CD4-positive, alpha-beta memory T cell (primary cell): ENCODE results near the gene PUS1. TPM values are rescaled to one million over a fixed set of nuclear protein-coding genes. Genes with fewer than 3 reads are reported as not detected.

Experiments
- CTCF ChIA-PET: fragments of 350-600 bp; sonication (Branson Sonifier 250); formaldehyde crosslinking; loops from one replicate; lab custom pipeline; 2021; ENCODE audit warnings: inconsistent platforms; ENCODE audit not compliant: partially characterized antibody; lab: Charles Lee
- POLR2A ChIA-PET: fragments of 350-600 bp; sonication (Branson Sonifier 250); formaldehyde crosslinking; loops from one replicate; lab custom pipeline; 2021; ENCODE audit not compliant: partially characterized antibody; lab: Charles Lee
- DNase-seq, 5 donors: peaks; one replicate each; pipeline versions ENCODE4 v3.0.0 to v3.0.0-alpha.2; 2020 to 2022; ENCODE audit warnings: mixed read lengths in 1 of 5
- H3K27ac ChIP-seq: one replicate; pipeline ENCODE4 v1.7.0; 2013; ENCODE audit warnings: low read depth, low read length
- H3K27me3 ChIP-seq: 2 replicates; pipeline ENCODE4 v1.7.0; 2013; ENCODE audit warnings: mild to moderate bottlenecking, low read length, moderate library complexity; ENCODE audit not compliant: insufficient read depth
- H3K36me3 ChIP-seq: 2 replicates; pipeline ENCODE4 v1.7.0; 2013; ENCODE audit warnings: mild to moderate bottlenecking, low read length, moderate library complexity; ENCODE audit not compliant: insufficient read depth
- H3K4me1 ChIP-seq: 2 replicates; pipeline ENCODE4 v1.7.0; 2013; ENCODE audit warnings: mild to moderate bottlenecking, low read length, moderate library complexity; ENCODE audit not compliant: insufficient read depth
- H3K4me3 ChIP-seq, 2 donors: one replicate each; pipeline ENCODE4 v1.7.0; 2013; ENCODE audit warnings: low read length in 2 of 2, mild to moderate bottlenecking in 1 of 2
- H3K9me3 ChIP-seq, 2 donors: one replicate each; pipeline ENCODE4 v1.7.0; 2013; ENCODE audit warnings: low read length in 2 of 2, control low read depth in 1 of 2; ENCODE audit not compliant: control insufficient read depth in 1 of 2
- H3K27ac Mint-ChIP-seq, 7 donors: one replicate each; pipeline ENCODE4 v1.8.0; 2020 to 2021; ENCODE audit warnings: mixed read lengths in 7 of 7, mild to moderate bottlenecking in 6 of 7, inconsistent platforms in 3 of 7, moderate library complexity in 3 of 7
- H3K27me3 Mint-ChIP-seq, 2 donors: one replicate each; pipeline ENCODE4 v1.8.0; 2020 to 2021; ENCODE audit warnings: mixed read lengths in 2 of 2
- H3K36me3 Mint-ChIP-seq, 2 donors: one replicate each; pipeline ENCODE4 v1.8.0; 2020 to 2021; ENCODE audit warnings: mixed read lengths in 2 of 2, inconsistent platforms in 1 of 2, mild to moderate bottlenecking in 1 of 2
- H3K4me1 Mint-ChIP-seq, 4 donors: one replicate each; pipeline ENCODE4 v1.8.0; 2020 to 2021; ENCODE audit warnings: mixed read lengths in 4 of 4, mild to moderate bottlenecking in 1 of 4
- H3K4me3 Mint-ChIP-seq, 8 donors: one replicate each; pipeline ENCODE4 v1.8.0; 2020 to 2021; ENCODE audit warnings: mixed read lengths in 8 of 8, mild to moderate bottlenecking in 7 of 8, moderate library complexity in 6 of 8, inconsistent platforms in 3 of 8
- H3K9me3 Mint-ChIP-seq, 8 donors: one replicate each; pipeline ENCODE4 v1.8.0; 2020 to 2021; ENCODE audit warnings: mixed read lengths in 8 of 8, mild to moderate bottlenecking in 5 of 8, inconsistent platforms in 3 of 8, moderate library complexity in 1 of 8
- intact Hi-C: fragments of 100-400 bp; cut with micrococcal nuclease; formaldehyde crosslinking; loops from one replicate; pipeline ENCODE4 v1.15.1; 2023
- polyA plus RNA-seq, 2 donors: library from polyadenylated mRNA; unstranded; fragments of 300-500 nt; fragmentation: Illumina TruSeq; gene quantifications; one replicate each; pipeline ENCODE4 v1.2.3, GENCODE V29; 2021
- total RNA-seq, 2 experiments: library from RNA; stranded (reverse); gene quantifications; one replicate each; pipeline ENCODE4 v1.2.3, GENCODE V29; 2021

Gene PUS1
- total and polyA plus RNA-seq, 4 experiments from 2014 or later = 12.0 to 48.1 (median 34.9) TPM

DNA sequence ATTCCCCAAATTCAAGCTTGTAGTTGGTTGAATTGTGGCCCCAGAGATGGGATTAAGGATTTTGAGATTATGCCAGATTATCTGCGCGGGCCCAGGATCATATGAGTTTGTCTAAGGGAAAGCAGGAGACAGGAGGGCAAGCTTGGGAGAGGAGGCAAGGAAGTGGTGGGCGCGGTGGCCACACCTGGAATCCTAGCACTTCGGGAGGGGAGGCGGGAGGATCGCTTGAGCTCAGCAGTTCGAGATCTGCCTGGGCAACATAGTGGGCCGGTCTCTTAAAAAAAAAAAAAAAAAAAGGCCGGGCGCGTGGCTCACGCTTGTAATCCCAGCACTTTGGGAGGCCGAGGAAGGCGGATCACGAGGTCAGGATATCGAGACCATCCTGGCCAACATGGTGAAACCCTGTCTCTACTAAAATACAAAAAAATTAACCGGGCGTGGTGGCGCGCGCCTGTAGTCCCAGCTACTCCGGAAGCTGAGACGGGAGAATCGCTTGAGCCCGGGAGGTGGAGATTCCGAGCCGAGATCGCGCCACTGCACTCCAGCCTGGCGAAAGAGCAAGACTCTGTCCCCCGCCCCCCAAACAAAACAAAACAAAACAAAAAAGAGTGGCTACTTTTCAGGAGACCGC lies 881 bp upstream of the PUS1 start:
- H3K9me3 Mint-ChIP-seq = no peaks in the 10 kb centered on the region
- no peaks in the 10 kb centered on the region for H3K27me3 Mint-ChIP-seq
- ChIA-PET CTCF (interaction anchor here (0.7 to 1.4 kb wide), 3 partner anchors 66 to 230 kb away, joined by 3 read pairs; no protein-coding TSS in a partner anchor), POLR2A (interaction anchor here (0.6 to 3.7 kb wide), 6 partner anchors 9 to 558 kb away, joined by 3 to 38 read pairs (median 3); partner anchors contain the start of genes EP400 and SFSWAP)
- Histone ChIP-seq H3K36me3 (peaks cover 15% of the 10 kb centered on the region), H3K27me3 (no peaks in the 10 kb centered on the region), H3K27ac (peak overlapping the region; percentile 72), H3K4me3 (peak overlapping the region in 1 of 2 donors; percentile 73), H3K9me3 (no peaks in the 10 kb centered on the region), H3K4me1 (peaks cover 16% of the 10 kb centered on the region)
- peak overlapping the region; percentile 77 to 93 (median 81) for H3K27ac Mint-ChIP-seq
- peak in 1 of 5 donors; percentile 55 for DNase-seq
- intact Hi-C loops = loop anchor here (10.0 kb wide), 1 partner anchor 217 kb away; the partner anchor contains the start of genes DDX51 and NOC4L
- peaks cover 8 to 34% (median 23%) of the 10 kb centered on the region in 4 donors for H3K4me1 Mint-ChIP-seq
- peak overlapping the region; percentile 80 to 96 (median 89) for H3K4me3 Mint-ChIP-seq
- H3K36me3 Mint-ChIP-seq = peaks cover 10 to 18% of the 10 kb centered on the region in 2 donors

DNA sequence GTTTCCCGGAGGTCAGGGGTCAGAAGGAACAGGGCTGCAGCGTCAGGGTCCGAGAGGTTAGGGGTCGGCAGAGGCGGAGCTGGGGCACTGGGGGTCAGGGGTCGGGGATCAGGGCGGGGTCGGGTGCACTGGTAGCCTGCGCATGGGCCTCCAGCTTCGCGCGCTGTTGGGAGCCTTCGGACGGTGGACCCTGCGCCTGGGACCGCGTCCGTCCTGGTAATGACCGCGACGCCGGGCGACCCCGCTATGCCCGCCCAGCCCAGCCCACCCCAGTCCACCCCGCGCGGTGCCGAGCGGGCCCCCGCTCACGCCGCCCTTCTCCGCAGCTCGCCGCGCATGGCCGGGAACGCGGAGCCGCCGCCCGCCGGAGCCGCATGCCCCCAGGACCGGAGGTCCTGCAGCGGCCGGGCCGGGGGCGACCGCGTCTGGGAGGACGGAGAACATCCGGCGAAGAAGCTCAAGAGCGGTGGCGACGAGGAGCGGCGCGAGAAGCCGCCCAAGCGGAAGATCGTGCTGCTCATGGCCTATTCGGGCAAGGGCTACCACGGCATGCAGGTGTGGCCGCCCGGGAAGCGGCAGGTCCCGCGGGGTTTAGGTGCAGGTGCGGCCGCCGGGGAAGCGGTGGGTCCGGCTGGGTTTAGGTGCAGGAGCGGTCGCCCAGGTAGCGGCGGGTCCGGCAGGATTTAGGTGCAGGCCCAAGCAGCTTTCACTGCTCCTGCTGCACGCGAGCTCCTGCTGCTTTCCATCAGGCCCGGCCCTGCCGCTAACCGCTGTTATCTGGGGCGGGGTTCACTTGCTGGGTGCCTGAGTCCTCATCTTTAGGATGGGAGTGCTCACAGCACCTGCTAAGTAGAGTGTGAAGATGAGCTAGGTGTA lies 743 bp downstream of the PUS1 start:
- H3K9me3 Mint-ChIP-seq = no peaks in the 10 kb centered on the region
- peaks cover 17 to 32% of the 10 kb centered on the region in 2 donors for H3K36me3 Mint-ChIP-seq
- H3K27me3 ChIP-seq = no peaks in the 10 kb centered on the region
- no peaks in the 10 kb centered on the region for H3K27me3 Mint-ChIP-seq
- peak overlapping the region; percentile 89 to 98 (median 90) for H3K4me3 Mint-ChIP-seq
- DNase-seq = peak; percentile 29 to 59 (median 31)
- peak overlapping the region; percentile 42 to 81 for H3K4me3 ChIP-seq
- ChIA-PET POLR2A (interaction anchor here (0.6 to 3.7 kb wide), 7 partner anchors 13 to 325 kb away, joined by 3 to 38 read pairs (median 4); partner anchors contain the start of gene EP400), CTCF (interaction anchor here (1.4 kb wide), 1 partner anchor 20 kb away, joined by 3 read pairs; no protein-coding TSS in a partner anchor)
- H3K27ac Mint-ChIP-seq = peak overlapping the region; percentile 78 to 93 (median 87)
- intact Hi-C loops = loop anchor here (1.0 to 10.0 kb wide), 3 partner anchors 19 to 215 kb away; partner anchors contain the start of genes DDX51, EP400, NOC4L and ULK1
- peaks cover 26% of the 10 kb centered on the region for H3K36me3 ChIP-seq
- peaks cover 16% of the 10 kb centered on the region for H3K4me1 ChIP-seq
- H3K9me3 ChIP-seq = no peaks in the 10 kb centered on the region
- peak overlapping the region; percentile 71 for H3K27ac ChIP-seq
- peaks cover 5 to 30% (median 18%) of the 10 kb centered on the region in 4 donors for H3K4me1 Mint-ChIP-seq

DNA sequence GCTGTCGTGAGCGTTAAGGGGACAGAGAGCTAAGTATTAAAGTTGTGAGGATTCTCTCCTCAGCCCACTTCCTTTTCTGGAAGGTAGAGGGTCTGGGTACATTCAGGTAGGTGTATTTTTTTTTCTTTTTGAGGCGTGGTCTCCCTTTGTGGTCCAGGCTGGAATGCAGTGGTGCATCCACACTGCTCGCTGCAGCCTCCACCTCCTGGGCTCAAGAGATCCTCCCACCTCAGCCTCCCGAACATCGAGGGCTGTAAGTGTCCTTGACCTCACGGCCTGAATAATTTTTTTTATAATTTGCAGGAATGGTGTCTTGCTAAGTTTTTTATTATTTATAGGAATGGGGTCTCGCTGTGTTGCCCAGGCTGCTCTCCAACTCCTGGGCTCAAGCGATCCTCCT lies 1.4 kb downstream of the PUS1 start:
- H3K27ac ChIP-seq = peak overlapping the region; percentile 71
- no peaks in the 10 kb centered on the region for H3K9me3 Mint-ChIP-seq
- no peaks in the 10 kb centered on the region for H3K27me3 ChIP-seq

DNA sequence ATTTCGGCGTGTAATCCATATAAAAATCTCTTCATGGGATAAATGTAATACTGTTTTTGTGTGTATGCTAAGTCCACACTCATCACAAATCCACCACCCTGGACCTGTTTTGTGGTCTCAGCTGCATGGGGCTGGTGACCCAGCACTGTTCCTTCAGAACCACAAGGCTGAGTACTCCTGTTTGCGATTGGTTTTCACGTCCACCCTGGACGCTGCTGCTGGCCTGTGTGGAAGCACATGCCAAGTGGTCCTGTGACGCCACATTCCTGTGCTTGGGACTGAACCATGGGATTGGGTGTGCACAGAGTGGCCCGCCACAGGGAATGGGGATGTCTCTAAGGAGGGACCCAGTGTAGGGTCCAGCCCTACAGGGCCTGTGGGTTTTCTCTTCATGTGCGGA lies 4.3 kb downstream of the PUS1 start:
- H3K4me3 Mint-ChIP-seq = no peak overlapping the region
- H3K36me3 Mint-ChIP-seq = peaks cover 26 to 43% of the 10 kb centered on the region in 2 donors
- no peaks in the 10 kb centered on the region for H3K27me3 Mint-ChIP-seq
- H3K4me1 Mint-ChIP-seq = peaks cover 3 to 23% (median 13%) of the 10 kb centered on the region in 4 donors
- no peak for DNase-seq
- intact Hi-C loops = no loop called here
- no peaks in the 10 kb centered on the region for H3K9me3 Mint-ChIP-seq
- H3K27me3 ChIP-seq = no peaks in the 10 kb centered on the region
- H3K4me1 ChIP-seq = peaks cover 10% of the 10 kb centered on the region
- no peak overlapping the region for H3K27ac Mint-ChIP-seq
- H3K36me3 ChIP-seq = peaks cover 26% of the 10 kb centered on the region
- POLR2A ChIA-PET = interaction anchor here (0.8 kb wide), 1 partner anchor 16 kb away, joined by 3 read pairs; no protein-coding TSS in a partner anchor
- no peak overlapping the region for H3K27ac ChIP-seq
- CTCF ChIA-PET = no interaction called here
- H3K4me3 ChIP-seq = no peak overlapping the region
- H3K9me3 ChIP-seq = no peaks in the 10 kb centered on the region

More for the DNA sequence above, 1.4 kb downstream of the PUS1 start:
- Histone ChIP-seq H3K36me3 (peaks cover 26% of the 10 kb centered on the region), H3K4me3 (peak overlapping the region in 1 of 2 donors; percentile 81), H3K9me3 (no peaks in the 10 kb centered on the region), H3K4me1 (peaks cover 16% of the 10 kb centered on the region)
- intact Hi-C loops = no loop called here
- DNase-seq = no peak
- peak overlapping the region; percentile 75 to 90 (median 89) for H3K4me3 Mint-ChIP-seq
- H3K4me1 Mint-ChIP-seq = peaks cover 5 to 30% (median 17%) of the 10 kb centered on the region in 4 donors
- POLR2A ChIA-PET = interaction anchor here (0.7 to 3.7 kb wide), 5 partner anchors 12 to 326 kb away, joined by 3 to 38 read pairs (median 6); partner anchors contain the start of gene EP400
- H3K36me3 Mint-ChIP-seq = peaks cover 20 to 35% of the 10 kb centered on the region in 2 donors
- H3K27me3 Mint-ChIP-seq = no peaks in the 10 kb centered on the region
- peak overlapping the region in 6 of 7 donors; percentile 77 to 87 (median 79) for H3K27ac Mint-ChIP-seq
- CTCF ChIA-PET = interaction anchor here (1.4 kb wide), 1 partner anchor 21 kb away, joined by 3 read pairs; no protein-coding TSS in a partner anchor

DNA sequence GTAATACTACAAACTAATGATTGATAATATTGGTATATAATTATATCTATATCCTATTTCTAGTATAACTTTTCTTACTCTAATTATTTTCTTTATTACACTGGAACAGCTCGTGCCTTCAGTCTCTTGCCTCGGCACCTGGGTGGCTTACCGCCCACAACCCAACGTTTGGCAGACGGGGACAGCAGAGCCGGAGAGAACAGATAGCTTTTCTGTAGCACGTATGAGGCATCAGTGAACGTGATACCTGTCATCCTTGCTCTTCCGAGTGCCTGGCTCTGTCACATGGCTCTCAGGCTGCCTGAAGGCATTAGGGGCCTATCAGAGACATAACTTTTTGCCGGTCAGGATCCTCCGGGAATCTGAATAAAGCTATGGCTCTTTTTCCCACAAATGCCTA lies 5.5 kb downstream of the PUS1 start:
- H3K36me3 Mint-ChIP-seq = peaks cover 26 to 44% of the 10 kb centered on the region in 2 donors
- H3K4me3 ChIP-seq = no peak overlapping the region
- H3K27me3 ChIP-seq = no peaks in the 10 kb centered on the region
- peaks cover 10% of the 10 kb centered on the region for H3K4me1 ChIP-seq
- no peak overlapping the region for H3K4me3 Mint-ChIP-seq
- no peaks in the 10 kb centered on the region for H3K27me3 Mint-ChIP-seq
- peak overlapping the region in 1 of 7 donors; percentile 8 for H3K27ac Mint-ChIP-seq
- H3K4me1 Mint-ChIP-seq = peaks cover 3 to 19% (median 13%) of the 10 kb centered on the region in 4 donors
- intact Hi-C loops = no loop called here
- CTCF ChIA-PET = no interaction called here
- no peak overlapping the region for H3K27ac ChIP-seq
- H3K9me3 ChIP-seq = no peaks in the 10 kb centered on the region
- peaks cover 26% of the 10 kb centered on the region for H3K36me3 ChIP-seq
- POLR2A ChIA-PET = interaction anchor here (1.1 kb wide), 1 partner anchor 11 kb away, joined by 3 read pairs; no protein-coding TSS in a partner anchor
- no peaks in the 10 kb centered on the region for H3K9me3 Mint-ChIP-seq
- DNase-seq = no peak

DNA sequence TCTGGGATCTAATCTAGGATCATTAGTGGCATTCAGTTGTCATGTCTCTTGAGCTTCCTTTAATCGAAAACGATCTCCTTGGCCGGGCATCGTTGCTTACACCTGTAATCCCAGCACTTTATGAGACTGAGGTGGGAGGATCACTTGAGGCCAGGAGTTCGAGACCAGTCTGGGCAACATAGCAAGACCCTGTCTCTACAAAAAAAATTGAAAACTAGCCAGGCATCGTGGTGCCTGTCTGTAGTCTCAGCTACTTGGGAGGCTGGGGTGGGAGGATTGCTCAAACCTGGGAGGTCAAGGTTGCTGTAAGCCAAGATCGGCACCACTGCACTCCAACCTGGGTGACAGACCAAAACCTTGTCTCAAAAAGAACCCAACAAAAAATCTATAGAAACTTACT lies 9.0 kb downstream of the PUS1 start:
- no peaks in the 10 kb centered on the region for H3K27me3 ChIP-seq
- no peak overlapping the region for H3K27ac ChIP-seq
- H3K4me1 ChIP-seq = no peaks in the 10 kb centered on the region
- H3K4me3 Mint-ChIP-seq = no peak overlapping the region
- H3K9me3 Mint-ChIP-seq = no peaks in the 10 kb centered on the region
- no peaks in the 10 kb centered on the region for H3K9me3 ChIP-seq
- H3K27me3 Mint-ChIP-seq = no peaks in the 10 kb centered on the region
- H3K4me3 ChIP-seq = no peak overlapping the region
- ChIA-PET CTCF (no interaction called here), POLR2A (no interaction called here)
- H3K36me3 Mint-ChIP-seq = peaks cover 30 to 56% of the 10 kb centered on the region in 2 donors
- peak overlapping the region in 2 of 7 donors; percentile 16 to 82 for H3K27ac Mint-ChIP-seq
- no peak for DNase-seq
- intact Hi-C loops = no loop called here
- H3K36me3 ChIP-seq = peaks cover 22% of the 10 kb centered on the region
- peaks cover 0 to 3% (median 0%) of the 10 kb centered on the region in 4 donors for H3K4me1 Mint-ChIP-seq
